GM19351 (cell line): ENCODE measurements around the gene CPNE9.
"Not testable (repeated sequence)": the region's sequence is repeated elsewhere in the genome, so short reads cannot be mapped to it uniquely, and the experiment has no call there.

Experiments
- ATAC-seq: cut with Tn5 transposase; IDR thresholded peaks from one replicate; pipeline ENCODE4 v1.9.1; 2021; ENCODE audit warnings: mild to moderate bottlenecking, moderate library complexity; ENCODE audit not compliant: unreplicated experiment

Gene CPNE9

GRCh38 chr3:9771007-9771406 is 67.4 kb downstream of the CPNE9 start:
- not testable (repeated sequence) for ATAC-seq

DNA sequence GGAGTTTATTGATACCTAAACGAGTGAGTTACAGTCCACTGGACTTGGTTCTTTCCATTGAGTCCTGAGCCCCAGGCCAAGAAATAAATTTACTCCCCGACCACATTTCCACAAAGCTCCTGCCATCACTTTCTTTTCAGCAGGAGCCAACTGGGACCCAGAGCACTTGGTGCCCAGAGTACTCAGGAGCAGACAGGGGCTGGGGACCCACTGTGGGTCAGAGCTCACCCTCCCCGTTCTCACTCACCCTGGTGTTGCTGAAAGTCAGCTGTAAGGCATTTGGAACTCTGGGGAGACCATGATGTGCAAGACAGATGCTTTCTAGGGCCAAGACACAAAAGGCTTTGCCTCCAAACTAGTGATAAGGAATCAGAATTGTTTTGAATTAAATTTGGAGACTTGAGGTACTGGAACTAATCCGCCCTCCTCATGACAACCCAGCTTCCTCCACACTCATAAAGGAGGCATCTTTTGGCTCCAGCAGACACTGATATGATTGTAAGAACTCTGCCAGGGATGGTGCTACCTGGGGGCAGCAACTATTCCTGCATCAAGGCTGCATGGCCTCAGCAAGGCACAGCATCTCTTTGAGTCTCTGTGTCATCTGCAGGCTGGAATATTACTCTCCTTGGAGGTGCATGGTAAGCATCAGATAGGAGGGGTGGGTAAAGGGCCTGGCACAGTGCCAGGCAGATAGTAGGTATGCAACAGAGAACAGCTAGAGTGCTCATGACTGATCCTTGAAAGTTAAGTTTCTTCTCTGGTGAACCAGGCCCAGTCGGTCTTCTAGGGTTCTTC is 73.5 kb downstream of the CPNE9 start:
- no peak for ATAC-seq

DNA sequence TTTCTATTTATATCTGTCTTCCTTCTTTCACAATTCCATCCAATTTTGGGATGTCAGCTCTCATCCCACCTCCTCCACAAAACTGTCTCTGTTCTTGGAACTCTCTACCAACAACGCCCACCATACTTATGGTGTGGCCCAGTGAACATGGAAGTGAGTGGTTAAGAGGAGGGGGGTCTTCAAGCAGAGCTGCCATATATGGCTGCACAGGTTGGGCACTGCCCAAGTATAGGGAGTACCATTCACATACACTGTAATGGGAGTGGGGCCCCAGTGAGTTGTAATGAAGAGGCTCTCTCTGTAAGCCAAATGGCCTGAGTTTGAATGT is 74.0 kb downstream of the CPNE9 start:
- no peak for ATAC-seq

GRCh38 chr3:9778143-9779074 is 74.8 kb downstream of the CPNE9 start:
- ATAC-seq: no peak

GRCh38 chr3:9779075-9779593 is 75.5 kb downstream of the CPNE9 start:
- no peak for ATAC-seq
